Measurements from ENCODE around the gene ZNF302. TPM values are rescaled to one million over a fixed set of nuclear protein-coding genes. Genes with fewer than 3 reads are reported as not detected.

The ZNF302 gene
- total RNA-seq, 1 experiment from 2014 or later = 22.5 TPM

DNA sequence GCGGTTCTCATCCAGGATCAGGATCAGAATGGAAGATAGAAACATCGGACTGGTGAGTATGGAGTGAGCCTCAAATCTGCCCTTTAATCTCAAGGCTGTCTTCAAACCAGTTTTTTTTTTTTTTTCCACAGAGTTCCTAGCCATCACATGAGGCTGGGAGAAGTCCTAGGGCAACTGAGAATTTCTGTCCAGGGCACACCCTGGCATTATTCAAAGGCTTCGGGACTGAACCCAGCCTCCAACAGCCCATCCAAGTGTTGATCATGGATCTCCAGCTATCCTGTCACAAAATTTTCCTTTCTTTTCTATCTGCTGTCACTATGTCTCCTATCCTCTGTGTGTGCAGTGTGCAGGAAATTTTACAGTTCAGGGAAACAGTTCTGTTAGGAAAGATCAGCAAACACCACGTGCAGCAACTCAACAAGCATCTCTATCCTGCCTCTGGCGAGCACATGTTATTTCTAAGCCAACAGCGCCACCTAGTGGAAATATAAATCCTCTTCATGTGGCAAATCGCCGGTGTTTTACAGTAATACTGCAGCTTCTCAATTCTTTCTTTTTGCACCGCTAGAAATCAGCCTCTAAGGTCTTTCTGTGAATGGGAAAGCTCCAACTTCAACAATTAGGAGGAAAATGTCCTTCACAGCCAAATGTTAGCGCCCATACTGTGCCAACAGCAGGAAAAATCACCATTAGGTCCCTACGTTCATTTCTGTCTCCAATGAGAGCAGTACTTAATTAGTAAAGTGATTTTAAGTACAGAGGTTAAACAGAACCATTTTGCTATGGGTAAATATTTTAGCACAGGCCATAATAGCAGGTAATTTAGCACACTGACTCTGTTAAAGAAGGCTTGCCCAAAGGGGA is 35.1 kb downstream of the ZNF302 start:
- in situ Hi-C loops (cut with HindIII; ENCODE audit: low pct_unique_long_range_greater_than_20kb, low sequenced_read_pairs) = no loop called here

DNA sequence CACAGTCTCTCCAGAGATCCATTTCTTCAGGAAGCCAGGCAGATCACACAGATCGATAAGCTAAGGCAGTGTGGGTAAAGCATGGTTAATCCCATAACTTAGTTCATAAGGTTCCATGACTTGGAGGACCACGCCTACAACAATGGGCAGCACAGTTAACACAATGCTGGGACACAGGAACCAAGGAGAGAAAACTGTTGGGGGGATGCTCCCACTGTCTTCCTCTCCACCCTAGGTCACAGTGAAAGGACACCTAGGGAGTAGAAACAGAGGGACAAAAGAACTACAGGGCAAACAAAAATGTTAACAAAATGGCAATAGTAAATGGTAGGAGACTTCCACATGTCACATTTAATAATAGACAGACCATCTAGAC is 35.8 kb downstream of the ZNF302 start:
- no peak for DNase-seq (ENCODE audit: low read depth)
- in situ Hi-C loops (cut with HindIII; ENCODE audit: low pct_unique_long_range_greater_than_20kb, low sequenced_read_pairs) = no loop called here

More for the DNA sequence above, 35.1 kb downstream of the ZNF302 start:
- DNase-seq (ENCODE audit: low read depth) = peak; percentile 54

DNA sequence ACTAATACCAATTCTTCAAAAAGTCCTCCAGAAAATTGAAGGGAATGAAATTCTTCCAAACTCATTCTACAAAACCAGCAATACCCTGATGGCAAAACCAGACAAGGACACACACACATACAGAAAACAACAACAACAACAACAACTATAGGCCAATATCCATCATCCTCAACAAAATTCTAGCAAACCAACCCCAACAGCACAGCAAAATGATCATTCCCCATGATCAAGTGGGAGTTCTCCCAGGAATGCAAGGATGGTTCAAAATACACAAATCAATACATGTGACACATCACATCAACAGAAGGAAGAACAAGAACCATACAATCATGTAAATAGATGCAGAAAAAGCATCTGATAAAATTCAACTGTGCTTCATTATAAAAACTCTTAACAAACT is 37.9 kb downstream of the ZNF302 start:
- in situ Hi-C loops (cut with HindIII; ENCODE audit: low pct_unique_long_range_greater_than_20kb, low sequenced_read_pairs) = no loop called here

DNA sequence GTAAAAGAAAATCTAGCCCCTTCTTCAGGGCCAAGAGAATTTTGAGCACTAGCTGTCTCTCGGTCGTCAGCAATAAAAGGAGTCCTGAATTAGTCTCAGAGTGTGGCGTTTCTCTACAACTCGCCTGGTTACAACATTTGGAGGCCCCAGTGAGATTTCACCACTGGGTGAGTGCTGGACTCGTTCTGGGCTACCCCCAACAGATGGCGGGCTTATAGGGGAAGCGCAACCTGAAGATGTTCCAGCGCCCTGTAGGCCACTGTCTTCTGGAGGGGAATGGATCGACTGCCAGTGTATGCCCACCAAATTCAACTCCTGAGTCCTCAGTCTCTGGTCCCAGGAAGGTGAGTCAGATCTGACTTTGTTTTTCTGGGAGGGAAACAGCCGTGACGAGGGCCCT is 44.9 kb downstream of the ZNF302 start:
- in situ Hi-C loops (cut with HindIII; ENCODE audit: low pct_unique_long_range_greater_than_20kb, low sequenced_read_pairs) = no loop called here

More for the DNA sequence above, 37.9 kb downstream of the ZNF302 start:
- DNase-seq (ENCODE audit: low read depth) = no peak

GRCh38 chr19:34725400-34725799 is 47.9 kb downstream of the ZNF302 start:
- in situ Hi-C loops (cut with HindIII; ENCODE audit: low pct_unique_long_range_greater_than_20kb, low sequenced_read_pairs) = no loop called here
- DNase-seq (ENCODE audit: low read depth) = no peak

More for the DNA sequence above, 44.9 kb downstream of the ZNF302 start:
- DNase-seq (ENCODE audit: low read depth) = no peak

DNA sequence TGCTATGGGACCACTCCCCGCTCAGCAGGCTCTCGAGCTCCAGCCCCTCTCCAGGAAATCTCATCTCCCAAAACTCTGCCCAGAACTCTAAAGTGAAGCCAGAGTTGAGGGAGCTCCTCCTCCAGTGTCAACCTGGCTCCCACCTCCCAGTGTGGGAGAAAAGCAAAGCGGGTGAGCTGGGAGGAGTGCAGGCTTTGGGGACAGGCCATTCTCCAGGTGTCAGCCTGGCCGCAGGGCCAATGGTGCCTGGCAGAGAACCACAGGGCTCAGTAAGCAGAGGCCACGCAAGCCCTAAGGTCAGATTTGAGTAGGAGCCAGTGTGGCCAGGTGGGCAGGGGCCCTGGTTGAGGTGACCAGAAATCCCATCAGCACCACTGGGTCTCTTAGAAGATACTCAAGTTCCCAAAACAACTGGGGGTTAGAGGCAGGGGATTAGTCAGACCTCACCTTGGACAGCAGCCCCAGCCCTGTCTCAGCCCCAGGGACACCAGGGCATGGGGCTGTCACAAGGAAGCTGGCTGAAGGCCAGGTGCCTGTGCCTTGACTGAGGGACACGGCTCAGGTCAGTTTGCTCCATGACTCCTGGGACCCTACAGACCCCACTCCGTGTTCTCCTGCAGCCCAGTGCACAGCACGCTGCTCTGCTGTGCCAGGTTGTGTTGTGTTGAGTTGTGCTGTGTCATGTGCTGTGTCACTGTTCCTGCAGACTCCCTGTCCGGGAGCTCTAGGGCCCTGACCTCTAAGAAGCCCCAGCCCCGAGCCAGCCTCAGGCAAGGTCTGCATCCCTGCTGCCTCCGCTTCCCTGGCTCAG is 53.7 kb downstream of the ZNF302 start:
- in situ Hi-C loops (cut with HindIII; ENCODE audit: low pct_unique_long_range_greater_than_20kb, low sequenced_read_pairs) = no loop called here
- DNase-seq (ENCODE audit: low read depth) = no peak

DNA sequence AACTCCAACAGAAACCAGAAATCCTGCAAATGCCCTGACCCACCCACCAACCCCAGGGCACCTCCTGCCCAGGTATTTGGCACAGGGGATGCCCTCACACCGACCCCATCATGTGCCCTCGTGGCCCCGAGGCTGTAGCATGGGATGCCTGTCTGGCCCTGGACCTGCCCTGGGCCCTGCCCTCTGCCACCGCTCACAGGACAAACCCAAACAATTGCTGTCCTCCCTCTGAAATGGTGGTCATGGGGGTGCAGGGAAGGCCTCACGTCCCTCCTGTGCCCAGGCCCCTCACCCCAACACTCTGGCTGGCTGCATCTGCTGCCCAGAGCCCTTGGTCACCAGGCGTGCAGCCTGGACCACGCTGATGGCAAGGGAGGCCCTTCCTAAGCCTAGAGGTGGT is 54.5 kb downstream of the ZNF302 start:
- in situ Hi-C loops (cut with HindIII; ENCODE audit: low pct_unique_long_range_greater_than_20kb, low sequenced_read_pairs) = no loop called here
- DNase-seq (ENCODE audit: low read depth) = no peak

DNA sequence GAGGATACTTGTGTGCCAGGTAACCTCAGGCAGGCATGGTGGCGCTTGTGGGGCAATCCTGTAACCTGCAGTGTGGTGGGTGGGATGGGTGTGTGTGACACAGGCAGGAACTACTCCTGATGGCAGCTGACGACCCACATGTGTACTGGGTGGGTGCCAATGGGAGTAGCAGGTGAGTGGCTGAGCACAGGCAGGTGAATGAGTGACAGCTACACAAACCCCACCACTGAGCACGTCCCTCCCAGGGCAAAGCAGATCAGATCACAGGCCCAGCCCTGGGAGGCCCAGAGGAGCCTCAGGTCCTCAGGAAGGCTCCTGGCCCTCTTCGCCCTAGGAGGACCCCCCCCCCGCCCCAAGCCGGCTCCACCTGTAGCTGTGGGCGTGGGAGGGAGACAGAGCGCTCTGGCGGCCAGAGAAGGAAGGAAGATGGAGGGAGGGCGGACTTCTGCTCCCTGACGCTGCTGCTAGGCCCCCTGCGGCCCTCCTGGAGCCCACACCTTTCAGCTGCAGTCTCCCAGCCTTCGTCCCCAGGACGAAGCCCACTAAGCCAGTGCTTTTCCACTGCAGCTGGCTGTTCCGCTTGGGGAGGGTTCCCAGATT is 55.2 kb downstream of the ZNF302 start:
- in situ Hi-C loops (cut with HindIII; ENCODE audit: low pct_unique_long_range_greater_than_20kb, low sequenced_read_pairs) = no loop called here

DNA sequence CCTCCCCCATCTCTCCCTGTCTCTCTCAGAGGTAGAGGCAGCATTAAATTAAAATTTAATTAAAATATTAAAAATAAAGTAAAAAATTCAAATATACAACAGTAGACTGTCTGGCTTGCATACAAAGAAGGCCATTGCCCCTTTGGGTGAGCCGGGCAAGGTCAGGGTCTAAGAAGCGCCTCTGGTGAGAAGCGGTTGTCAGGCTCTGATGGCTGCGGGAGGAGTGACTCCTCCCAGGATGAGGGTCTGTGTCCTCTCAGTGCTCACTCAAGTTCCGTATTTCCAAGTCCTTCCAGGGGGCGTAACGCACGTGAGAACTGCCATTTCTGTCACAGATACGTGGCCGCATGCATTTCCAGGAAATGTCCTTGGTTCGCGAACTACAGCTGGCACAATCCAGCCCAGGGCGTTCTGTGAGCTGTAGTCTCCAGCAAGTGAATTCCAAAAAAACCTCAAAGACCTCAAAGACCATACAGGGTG is 55.8 kb downstream of the ZNF302 start:
- DNase-seq (ENCODE audit: low read depth) = no peak
- in situ Hi-C loops (cut with HindIII; ENCODE audit: low pct_unique_long_range_greater_than_20kb, low sequenced_read_pairs) = no loop called here

More for the DNA sequence above, 55.2 kb downstream of the ZNF302 start:
- DNase-seq (ENCODE audit: low read depth) = no peak

- in situ Hi-C loops (cut with HindIII; ENCODE audit: low pct_unique_long_range_greater_than_20kb, low sequenced_read_pairs) = no loop called here
- peak; percentile 93 for DNase-seq (ENCODE audit: low read depth)
Observed at GRCh38 chr19:34733746-34734536, 56.5 kb downstream of the ZNF302 start, which contains the start of gene ZNF181. Gene ZNF181 (plus strand): TSS chr19:34734243. CDS start chr19:34735038, 795 bp downstream.

DNA sequence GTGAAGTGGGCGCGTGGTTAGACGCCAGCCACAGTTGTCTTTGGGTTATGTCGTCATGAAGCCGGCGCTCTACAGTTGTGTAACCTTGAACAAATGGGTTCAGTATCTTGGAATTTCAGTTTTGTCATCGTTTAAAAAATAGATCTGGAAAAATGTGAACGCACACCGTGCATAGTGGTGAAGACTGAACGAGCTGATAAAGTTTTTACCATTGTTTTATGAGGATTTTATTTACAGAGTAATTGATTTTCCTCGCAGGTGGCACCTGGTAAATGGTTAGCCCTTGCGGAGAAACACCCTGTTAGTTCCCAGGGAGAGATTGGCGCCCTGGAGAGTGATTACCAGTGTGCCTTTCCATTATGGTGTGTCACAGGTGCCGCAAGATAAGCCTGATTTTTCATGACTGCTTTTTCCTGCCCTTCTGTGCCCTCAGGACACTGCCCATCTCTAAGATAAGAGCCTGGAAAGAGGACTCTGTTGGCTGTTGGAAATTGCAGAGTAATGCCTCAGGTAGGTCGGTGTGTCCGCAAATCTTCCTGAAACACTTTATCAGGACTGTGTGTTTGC is 57.1 kb downstream of the ZNF302 start:
- no peak for DNase-seq (ENCODE audit: low read depth)
- in situ Hi-C loops (cut with HindIII; ENCODE audit: low pct_unique_long_range_greater_than_20kb, low sequenced_read_pairs) = no loop called here

Other genes with a start within 250 kb of the ZNF302 start
- 243 and 255 TPM in 2 replicates for gene UBA2, start 249.3 kb upstream of the ZNF302 start, total RNA-seq (2014; rRNA removed; shearing (Covaris generic); ENCODE audit: low replicate concordance)
- 48.4 and 70.2 TPM in 2 replicates for gene WTIP, start 195.9 kb upstream of the ZNF302 start, total RNA-seq (2014; rRNA removed; shearing (Covaris generic); ENCODE audit: low replicate concordance)
- gene SCGB2B2, start 519 bp upstream of the ZNF302 start, total RNA-seq (2014; rRNA removed; shearing (Covaris generic); ENCODE audit: low replicate concordance) = not detected in 2 replicates
- 9.7 and 10.6 TPM in 2 replicates for gene ZNF181, start 56.6 kb downstream of the ZNF302 start, total RNA-seq (2014; rRNA removed; shearing (Covaris generic); ENCODE audit: low replicate concordance)
- 11.7 and 26.0 TPM in 2 replicates for gene ZNF599, start 95.5 kb downstream of the ZNF302 start, total RNA-seq (2014; rRNA removed; shearing (Covaris generic); ENCODE audit: low replicate concordance)
- 0.23 and 2.7 TPM in 2 replicates for gene ZNF30, start 249.2 kb downstream of the ZNF302 start, total RNA-seq (2014; rRNA removed; shearing (Covaris generic); ENCODE audit: low replicate concordance)